NCI-H1417 (cell line): ENCODE results near the gene DDIT4.
"Not testable (repeated sequence)": the region's sequence is repeated elsewhere in the genome, so short reads cannot be mapped to it uniquely, and the experiment has no call there.

Experiments used
- DNase-seq, 3 experiments: peaks; one replicate each; lab custom pipeline; 2025; lab: John Stamatoyannopoulos, UW

The DDIT4 gene

DNA sequence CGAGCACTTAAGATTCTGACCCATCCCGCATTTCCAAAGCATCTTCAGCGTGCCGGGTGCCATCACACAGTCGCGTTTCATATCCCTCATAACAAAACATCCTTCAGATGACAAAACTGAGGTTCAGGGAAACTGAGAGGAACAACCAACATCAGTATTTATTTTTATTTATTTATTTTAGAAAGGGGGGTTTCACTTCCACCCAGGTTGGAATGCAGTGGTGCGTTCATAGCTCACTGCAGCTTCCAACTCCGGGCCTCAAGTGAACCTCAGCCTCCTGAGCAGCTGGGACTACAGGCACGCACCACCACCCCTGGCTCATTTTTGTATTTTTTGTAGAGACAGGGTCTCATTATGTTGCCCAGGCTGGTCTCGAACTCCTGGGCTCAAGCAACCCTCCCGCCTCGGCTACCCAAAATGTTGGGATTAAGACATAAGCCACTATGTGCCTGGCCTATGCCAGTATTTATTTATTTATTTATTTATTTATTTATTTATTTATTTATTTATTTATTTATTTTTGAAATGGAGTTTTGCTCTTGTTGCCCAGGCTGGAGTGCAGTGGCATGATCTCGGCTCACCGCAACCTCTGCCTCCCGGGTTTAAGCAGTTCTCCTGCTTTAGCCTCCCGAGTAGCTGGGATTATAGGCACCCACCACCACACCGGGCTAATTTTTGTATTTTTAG, 24.4 kb upstream of the DDIT4 start:
- DNase-seq: not testable (repeated sequence)

DNA sequence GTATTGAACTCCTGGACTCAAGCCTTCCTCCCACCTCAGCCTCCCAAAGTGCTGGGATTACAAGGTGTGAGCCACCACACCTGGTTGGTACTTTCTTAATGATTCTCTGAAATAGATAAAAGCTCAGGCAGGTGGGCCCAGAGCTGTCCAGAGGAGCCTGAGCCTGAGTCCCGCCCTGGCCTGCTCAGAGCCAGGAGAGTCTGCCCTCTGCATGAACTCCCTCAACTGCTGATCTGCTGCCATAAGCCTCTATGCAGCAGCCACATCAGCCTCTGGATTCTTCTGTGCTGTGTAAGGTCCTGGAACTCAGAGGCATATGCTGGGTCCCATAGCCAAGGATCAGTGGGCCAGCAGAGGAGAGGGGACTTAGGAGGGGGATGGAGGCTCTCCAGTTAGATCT, 23.1 kb upstream of the DDIT4 start:
- no peak for DNase-seq

DNA sequence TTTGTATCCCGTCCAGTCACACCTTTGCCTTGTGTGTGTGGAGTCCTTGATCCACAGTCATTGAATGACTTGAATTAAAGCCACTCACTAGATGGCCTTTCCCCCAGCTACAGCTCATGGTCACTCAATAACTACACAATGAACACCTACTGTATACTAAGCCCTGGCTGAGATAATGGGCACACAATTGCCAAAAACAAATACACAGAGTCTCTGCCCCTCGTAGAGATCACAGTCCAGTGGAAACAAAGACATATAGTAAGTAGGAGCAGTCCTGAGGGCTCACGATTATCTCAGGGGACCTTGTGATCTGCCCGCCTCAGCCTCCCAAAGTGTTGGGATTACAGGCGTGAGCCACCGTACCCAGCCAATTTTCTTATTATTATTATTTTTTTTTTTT, 22.1 kb upstream of the DDIT4 start:
- DNase-seq: no peak

DNA sequence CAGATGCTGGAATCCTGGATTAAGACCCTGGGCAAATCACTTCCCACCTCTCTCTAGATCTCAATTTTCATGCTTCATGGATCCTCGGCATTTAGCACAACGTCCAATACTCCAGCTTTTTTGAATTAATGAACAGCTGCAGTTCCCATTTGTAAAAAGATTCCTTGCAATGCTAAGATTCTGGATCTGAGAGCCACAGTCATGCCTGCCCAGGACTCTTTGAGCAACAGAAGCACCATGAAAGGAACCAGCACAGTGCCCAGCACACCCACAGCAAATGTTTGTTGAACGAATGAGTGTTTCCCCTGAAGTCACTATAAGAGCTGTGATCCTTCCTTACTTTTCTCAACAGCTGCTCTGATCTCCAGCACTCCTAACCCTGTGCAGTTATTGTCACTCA, 20.8 kb upstream of the DDIT4 start:
- DNase-seq: no peak

DNA sequence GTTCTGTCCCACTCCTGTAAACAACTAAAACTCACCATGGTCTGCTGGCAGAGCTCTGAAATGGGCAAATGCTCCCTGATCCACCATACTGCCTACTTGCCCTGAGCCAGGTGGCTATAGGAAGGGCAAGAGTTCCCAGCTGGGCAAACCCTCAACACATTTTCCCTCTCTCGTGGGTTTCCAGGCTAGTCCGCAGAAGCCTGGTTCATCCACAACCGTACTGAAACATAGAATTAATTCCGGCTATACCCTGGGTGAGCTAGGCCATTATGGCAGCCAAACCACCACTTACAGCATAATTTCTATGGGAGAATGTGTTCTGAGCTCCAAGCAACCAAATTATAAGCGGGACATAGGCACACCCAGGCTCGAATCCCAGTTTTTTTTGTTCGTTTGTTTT, 20.1 kb upstream of the DDIT4 start:
- DNase-seq: no peak

DNA sequence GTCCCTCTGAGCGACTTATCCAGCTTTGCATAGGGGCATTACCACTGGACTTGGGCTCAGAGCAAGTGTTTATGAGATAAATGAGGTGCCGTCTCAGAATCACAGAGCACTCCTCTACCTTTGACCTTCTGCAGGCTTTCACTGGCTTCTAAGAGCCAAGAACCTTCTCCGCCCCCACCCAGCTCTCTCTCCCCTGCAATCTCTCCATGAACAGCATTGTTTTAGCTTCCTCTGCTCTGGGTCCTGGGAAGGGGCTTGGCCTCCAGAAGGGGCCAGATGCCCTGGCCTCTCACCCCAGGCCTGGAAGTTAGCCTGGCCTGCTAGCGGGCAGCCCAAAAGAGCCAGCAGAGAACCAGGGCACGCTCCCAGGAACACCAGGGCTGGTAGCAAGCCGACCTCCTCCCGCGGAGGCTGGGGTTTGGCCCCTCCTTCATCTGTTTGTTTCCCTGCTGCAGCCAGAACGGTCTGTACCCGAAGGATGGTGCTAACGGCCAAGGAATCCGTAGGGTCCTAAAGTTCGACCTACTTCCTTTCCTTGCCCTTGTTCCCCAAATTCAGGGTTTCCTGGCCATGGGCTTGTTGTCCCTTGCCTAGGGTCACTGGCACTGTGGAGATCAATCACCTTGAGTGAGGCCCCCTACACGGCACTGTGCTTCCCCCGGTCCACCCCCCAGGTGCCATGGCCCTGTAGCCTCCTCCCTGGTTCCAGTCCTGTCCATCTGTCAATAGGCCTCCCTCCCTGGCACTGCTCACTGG, 18.7 kb upstream of the DDIT4 start:
- DNase-seq: peak; percentile 6 to 57 (median 41)

DNA sequence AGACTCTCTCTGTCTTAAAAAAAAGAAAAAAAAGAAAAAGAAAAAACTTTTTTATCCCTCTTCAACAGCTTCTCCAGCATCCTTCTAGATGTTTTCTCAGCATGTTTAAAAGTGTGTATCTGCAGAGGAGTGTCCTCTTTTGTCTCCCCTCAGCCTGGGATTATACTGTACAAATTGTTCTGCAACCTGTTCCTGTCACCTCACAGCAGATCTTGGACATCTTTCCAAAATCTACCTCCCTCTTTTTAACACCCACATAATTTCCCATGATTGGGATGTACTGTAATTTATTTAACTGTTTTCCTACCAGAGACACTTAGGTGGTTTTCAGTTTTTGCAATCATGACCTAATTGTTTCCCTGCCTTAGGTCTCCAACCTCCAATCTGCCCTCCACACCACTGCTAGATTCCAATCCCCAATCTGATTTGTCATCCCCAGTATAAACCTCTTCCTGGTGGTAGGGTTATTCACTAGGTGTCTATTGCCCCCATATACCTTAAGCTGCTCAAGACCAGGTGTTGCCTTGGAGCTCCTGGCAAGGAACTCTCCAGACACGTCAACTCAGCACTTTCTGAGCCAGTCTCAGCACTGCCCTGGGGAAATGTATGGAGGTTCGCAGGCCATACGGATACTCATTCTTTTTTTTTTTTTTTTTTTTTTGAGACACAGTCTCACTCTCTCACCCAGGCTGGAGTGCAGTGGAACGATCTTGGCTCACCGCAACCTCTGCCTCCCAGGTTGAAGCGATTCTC, 17.6 kb upstream of the DDIT4 start:
- DNase-seq: no peak

DNA sequence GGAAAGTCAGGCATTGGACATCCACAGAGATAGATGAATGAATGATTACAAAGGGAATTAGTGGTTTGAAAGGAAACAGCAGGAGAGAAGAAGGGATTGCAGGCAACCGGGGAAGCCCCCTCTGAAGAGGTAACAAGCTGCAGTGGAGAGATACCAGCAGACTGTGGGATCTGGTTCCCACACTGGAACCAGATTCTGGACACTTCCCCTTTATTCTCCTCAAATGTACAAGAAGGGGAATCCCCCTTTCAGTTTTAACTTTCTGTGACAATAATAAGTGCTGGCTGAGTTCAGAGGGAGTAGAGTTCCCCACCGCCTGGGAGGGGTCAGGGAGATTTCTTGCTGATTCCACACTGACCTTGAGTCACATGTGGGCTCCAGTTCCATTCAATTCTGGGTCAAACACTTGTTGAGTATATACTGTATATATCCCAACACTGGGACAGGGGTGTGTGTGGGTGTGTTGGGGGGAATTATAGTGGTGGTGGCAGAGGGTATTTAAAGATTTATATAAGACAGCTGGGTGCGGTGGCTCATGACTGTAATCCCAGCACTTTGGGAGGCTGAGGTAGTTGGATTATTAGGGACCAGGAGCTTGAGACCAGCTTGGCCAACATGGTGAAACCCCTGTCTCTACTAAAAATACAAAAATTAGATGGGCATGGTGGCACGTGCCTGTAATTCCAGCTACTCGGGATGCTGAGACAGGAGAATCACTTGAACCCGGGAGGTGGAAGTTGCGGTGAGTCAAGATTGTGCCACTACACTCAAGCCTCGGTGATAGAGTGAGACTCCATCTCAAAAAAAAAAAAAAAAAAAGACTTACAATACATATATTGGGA, 16.5 kb upstream of the DDIT4 start:
- no peak for DNase-seq

DNA sequence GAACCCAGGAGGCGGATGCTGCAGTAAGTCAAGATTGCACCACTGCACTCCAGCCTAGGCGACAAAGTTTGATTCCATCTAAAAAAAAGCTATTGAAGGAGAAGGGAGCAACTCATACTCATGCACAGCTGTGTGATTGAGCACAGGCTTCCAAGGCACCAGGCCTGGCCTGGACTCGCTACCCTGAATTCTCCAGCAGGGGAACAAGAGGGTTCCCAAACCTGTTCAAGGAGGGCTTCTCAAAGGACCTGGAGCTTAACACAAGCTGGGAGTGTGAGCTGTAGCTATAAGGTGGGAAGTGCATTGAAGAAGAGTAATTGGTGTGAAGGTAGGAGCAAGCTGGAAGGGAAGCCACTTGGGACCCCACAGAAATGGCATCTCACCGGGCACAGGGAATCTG, 15.1 kb upstream of the DDIT4 start:
- no peak for DNase-seq

DNA sequence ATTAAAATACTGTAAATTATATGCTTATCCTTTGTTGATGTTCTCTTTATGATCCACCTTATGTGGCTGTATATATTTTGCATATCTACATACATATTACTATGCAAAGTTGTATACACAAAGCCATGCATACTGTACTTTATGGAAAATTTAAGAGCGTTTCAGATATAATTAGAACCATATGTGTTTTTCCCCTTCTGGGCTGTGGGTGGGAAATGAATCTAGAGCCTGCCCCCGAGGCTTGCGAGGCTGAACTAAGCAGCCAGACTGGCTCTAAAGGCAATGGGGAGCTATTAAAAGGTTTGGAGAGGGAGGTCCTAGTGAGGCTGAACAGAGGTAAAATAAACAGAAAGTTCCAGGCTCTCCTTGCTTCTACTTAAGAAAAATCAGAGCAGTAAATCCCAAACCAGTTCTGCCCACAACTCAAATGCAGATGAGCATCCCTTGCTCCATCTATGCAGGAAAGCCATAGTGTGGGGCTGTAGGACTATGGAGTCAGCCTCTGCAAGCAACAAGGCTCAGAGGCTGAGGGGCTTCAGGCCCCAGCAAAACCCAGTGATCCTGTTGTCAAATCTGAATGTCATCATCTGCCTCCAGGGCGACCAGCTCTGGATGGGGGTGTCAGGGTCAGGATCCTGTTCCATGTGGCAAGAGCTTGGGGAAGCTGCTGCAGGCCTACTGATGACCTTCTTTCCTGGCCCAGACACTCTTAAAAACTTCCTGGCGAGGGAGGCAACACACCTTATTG, 14.1 kb upstream of the DDIT4 start:
- peak in 2 of 3 experiments; percentile 47 to 61 for DNase-seq

DNA sequence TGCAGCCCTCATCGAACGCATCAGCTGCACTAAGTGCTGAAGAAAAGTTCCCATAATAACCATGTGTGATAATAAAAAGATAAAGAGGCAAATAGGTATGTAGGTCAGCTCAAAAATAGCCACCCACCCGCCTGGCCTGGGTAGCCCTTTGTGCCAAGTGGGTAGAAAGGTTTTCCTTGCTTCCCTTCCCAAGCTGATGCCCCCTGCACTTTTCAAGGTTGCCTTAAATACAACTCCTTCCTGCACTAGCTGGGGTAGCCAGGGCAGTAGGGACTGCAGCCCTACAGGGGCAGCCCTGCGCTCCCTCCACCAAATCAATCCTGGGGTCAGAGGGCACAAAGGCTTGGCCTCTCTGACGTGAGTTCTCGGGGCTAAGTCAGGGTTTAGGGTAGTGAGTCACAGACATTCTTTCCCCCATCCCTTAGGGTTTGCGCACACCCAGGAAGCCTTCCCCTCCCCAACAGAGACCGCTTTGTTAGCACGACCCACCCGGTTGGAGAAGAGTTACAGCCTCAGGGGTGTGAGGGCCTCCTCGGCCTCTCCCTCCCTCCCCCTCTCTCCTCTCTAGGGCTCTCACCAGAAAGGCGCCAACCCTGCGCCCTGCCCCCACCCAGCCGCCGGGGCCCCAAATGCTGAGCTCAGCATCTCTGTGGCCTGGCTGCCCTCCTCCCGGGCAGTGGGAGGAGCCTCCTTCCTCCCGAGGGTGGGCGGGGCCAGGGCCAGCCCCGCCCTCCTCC, 13.3 kb upstream of the DDIT4 start:
- DNase-seq: peak; percentile 73 to 90 (median 80)

DNA sequence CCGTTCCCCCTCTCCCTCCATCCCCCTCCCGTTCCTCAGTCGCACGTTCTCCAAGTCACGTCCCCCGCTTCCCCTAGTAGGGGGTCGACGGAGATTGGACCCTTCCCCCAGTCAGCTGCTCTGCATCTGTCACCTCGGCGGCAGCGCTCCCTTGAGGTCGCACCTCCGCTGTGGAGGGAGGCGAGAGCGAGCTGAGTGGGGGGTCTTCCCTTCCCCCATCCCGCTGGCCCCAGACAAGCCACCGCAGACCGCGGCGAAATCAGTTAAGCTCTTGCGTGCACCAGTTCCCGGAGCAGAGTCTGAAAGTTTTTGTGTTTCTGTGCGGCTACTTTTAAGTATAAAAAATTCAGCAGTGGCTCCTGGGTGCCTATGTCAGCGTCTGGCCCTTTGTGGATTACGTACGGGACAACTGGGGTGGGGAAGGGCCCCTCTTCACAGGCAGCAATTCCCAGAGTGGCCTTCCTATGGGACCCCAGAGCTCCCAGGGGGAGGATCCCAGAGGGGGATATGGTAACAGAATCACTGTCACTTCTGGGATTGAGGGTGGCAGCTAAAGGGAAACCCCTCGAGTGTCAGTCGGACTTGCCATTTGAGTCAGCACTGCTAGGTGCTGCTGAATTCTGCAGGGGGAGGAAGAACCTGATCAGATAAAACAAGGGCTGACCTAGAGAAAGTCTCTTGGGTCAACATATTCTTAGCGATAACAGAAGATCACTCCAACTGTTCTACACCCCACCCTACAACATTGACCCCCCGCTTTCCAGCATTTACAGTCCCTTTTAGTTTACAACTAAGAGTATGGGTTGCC, 12.5 kb upstream of the DDIT4 start:
- peak in 2 of 3 experiments; percentile 50 to 59 for DNase-seq

DNA sequence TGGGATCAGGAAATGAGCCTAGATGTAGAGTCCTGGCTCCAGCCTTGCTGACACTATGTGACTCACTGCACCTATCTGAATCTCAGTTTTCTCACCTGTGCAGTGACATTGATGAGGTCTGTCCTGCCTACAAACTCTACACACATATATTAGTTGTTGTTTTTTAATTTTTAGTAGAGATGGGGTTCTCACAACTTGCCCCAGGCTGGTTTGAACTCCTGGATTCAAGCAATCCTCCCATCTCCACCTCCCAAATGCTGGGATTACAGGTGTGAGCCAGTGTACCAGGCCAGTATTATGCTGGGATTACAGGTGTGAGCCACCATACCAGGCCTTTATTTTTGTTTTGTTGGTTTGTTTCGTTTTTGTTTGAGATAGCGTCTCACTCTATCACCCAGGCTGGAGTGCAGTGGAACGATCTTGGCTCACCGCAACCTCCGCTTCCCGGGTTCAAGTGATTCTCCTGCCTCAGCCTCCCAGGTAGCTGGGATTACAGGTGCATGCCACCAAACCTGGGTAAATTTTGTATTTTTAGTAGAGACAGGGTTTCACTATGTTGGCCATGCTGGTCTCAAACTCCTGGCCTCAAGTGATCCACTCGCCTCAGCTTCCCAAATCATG, 11.8 kb upstream of the DDIT4 start:
- no peak for DNase-seq

DNA sequence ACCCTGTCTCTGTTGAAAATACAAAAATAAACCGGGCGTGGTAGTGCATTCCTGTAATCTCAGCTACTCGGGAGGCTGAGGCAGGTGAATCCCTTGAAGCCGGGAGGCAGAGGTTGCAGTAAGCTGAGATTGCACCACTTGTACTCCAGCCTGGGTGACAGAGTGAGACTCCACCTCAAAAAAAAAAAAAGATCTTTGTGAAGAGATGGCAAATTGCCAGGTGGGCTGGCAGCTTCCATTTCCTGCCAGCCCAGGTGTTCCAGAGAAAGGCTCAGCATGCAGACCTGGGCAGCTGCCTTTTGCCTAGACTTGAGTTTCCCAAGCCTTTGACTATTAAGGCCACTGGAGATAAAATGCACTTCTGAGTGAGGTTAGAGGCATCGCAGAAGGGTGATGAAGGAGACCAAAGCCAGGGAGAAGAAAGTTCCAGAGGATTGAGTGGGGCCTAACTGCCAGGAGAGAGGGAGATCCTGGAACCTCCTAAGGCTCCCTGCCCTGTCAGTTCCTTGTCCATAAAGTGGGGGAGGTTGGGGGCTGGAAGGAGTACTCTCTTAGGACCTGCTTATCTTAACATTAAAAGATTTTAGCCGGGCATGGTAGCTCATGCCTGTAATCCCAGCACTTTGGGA, 10.0 kb upstream of the DDIT4 start:
- peak; percentile 76 to 94 (median 83) for DNase-seq

DNA sequence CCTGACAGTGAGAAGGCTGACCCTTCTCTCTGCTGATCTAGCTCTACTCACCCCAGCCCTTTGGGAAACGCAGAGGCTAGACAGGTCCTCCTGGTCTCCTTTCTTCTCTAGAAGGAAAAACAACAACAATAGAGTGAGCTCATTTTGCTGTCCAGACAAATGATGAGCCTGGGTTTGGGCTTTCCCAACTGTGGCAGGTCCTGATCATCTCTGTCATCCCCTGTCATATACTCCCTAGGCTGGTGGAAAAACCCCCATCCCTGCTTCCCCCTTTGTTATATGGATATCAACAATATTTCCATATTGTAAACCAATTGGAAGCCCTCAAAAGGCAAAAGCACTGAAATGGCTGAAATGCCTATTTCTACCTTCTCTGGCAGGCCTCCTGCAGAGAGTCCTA, 9.2 kb upstream of the DDIT4 start:
- no peak for DNase-seq

DNA sequence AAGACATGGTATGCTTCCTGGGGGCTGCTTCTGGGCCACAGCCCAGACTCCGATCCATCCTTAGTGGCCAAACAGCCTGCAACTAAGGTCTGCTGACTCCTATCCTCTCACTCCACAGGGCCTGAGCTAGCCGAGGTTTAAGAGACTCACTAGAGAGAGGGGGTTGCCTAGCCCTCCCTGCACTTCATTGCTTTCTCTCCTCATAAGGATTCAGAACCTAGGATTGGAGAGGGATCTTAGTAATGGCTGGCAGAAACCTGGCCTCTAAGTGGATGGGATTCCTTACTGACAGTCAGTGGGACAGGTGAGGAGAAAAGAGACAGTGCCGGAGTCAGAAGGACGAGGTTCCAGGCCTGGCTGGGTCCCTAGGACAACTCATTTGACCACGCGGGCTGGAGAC, 8.2 kb upstream of the DDIT4 start:
- DNase-seq: no peak

DNA sequence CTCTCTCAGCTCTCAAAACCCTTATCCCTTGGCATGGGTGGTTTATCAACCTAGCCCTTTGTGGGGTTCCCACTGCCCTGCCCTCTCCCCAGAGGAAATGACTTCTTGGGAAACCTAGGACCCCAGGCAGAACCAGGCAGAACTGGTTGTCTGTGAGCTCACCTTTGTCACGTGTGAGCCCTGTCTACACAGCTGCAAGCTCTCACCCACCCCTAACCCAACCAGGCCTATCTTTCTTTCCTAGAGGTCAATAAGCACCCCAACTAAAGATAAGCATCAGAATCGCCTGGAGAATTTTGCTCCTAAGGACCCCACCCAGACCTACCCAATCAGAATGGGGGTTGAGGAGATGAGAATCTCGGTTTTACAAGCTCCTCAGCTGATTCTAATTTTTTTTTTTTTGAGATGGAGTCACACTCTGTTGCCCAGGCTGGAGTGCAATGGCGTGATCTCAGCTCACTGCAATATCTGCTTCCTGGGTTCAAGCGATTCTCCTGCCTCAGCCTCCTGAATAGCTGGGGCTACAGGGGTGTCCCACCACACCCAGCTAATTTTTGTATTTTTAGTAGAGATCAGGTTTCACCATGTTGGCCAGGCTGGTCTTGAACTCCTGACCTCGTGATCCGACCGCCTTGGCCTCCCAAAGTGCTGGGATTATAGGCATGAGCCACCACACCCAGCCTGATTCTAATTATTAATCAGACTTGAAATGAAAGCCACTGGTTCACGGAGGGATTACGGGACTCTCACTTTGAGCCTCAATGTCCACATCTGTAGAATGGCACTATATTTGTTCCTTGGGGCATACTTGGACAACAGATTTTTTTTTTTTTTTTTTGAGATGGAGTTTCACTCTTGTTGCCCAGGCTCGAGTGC, 7.5 kb upstream of the DDIT4 start:
- DNase-seq: no peak

DNA sequence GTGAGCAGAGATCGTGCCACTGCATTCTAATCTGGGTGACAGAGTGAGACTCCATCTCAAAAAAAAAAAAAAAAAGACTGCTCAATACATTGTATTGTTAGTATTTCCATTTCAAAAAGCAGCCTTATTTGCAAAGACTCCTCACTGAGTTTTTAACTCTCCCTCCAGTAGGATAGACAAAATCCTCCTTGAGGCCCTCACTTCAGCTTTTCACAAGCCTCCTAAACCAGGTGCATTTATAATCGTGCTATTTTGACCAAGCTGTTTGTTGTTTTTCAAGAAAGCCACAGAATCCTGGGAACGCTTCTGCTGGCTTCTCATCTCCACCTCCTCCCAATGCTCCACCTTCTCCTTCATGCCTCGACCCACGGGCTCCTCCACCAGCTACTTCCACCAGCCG, 6.3 kb upstream of the DDIT4 start:
- no peak for DNase-seq
